A549 (cell line): ENCODE data around the gene DPH5. TPM values are rescaled to one million over a fixed set of nuclear protein-coding genes. Genes with fewer than 3 reads are reported as not detected.
A peak's percentile ranks its signal among the peaks of the same experiment; 100 is the strongest.

ENCODE experiments used
- ATAC-seq, 2 experiments: fragments of 200-7000 bp in 1 of 2; fragments of >200 bp in 1 of 2; cut with Nextera tagmentation in 1 of 2; cut with Tn5 transposase in 1 of 2; 3 replicates each; pipeline versions ENCODE4 v1.8.0 to v1.9.1; 2018 to 2020; ENCODE audit warnings: mild to moderate bottlenecking in 1 of 2, moderate library complexity in 1 of 2
- CTCF ChIA-PET: fragments of 300-600 bp; sonication (Branson Sonifier 250); formaldehyde crosslinking; extraction: SDS; loops from one replicate; lab custom pipeline; 2021; ENCODE audit warnings: antibody characterized with exemption, inconsistent platforms; lab: Yijun Ruan, JAX
- POLR2A ChIA-PET: fragments of 350-600 bp; formaldehyde crosslinking; extraction: SDS; loops from one replicate; lab custom pipeline; 2021; ENCODE audit warnings: antibody characterized with exemption, inconsistent platforms; lab: Yijun Ruan, JAX
- DNase-seq, 2 experiments: peaks; one replicate each; pipeline versions ENCODE4 v3.0.0 to v3.0.0-alpha.2; 2011 to 2016; ENCODE audit warnings: low read depth in 1 of 2, low spot score in 1 of 2
- FAIRE-seq: peaks from 2 replicates; lab custom pipeline; 2011; peaks lifted over from hg19 to GRCh38; lab: Jason Lieb, UNC
- H3K27ac ChIP-seq, 2 experiments: fragments of >200 bp; sonication (Bioruptor Twin); formaldehyde crosslinking; 3 replicates each; pipeline ENCODE4 v1.5.1; 2016 to 2017
- H3K4me1 ChIP-seq: fragments of >200 bp; sonication (Bioruptor Twin); formaldehyde crosslinking; 3 replicates; pipeline ENCODE4 v1.6.1; 2016
- H3K4me2 ChIP-seq: fragments of >200 bp; sonication (Bioruptor Twin); formaldehyde crosslinking; 3 replicates; pipeline ENCODE4 v1.6.1; 2016
- H3K4me3 ChIP-seq: fragments of >200 bp; sonication (Bioruptor Twin); formaldehyde crosslinking; 3 replicates; pipeline ENCODE4 v1.5.1; 2016
- H3K9me3 ChIP-seq: fragments of >200 bp; sonication (Bioruptor Twin); formaldehyde crosslinking; 3 replicates; pipeline ENCODE4 v1.6.1; 2016
- ATOH8 ChIP-seq: fragments of 250-450 bp; sonication (Bioruptor Pico); IDR thresholded peaks from 2 replicates; pipeline ENCODE4 v1.5.0; 2020; ENCODE audit warnings: low read depth, mild to moderate bottlenecking, moderate library complexity
- BCL3 ChIP-seq: fragments of >200 bp; sonication (Bioruptor Twin); formaldehyde crosslinking; IDR thresholded peaks from 3 replicates; pipeline ENCODE4 v1.6.1; 2016
- BHLHE40 ChIP-seq: IDR thresholded peaks from 2 replicates; pipeline ENCODE4 v1.6.1; 2012; ENCODE audit warnings: low read depth, low read length, inconsistent platforms
- CBX2 ChIP-seq: fragments of 200-600 bp; sonication (generic); IDR thresholded peaks from 2 replicates; pipeline ENCODE4 v1.6.1; 2016; ENCODE audit warnings: low read depth, mild to moderate bottlenecking, borderline replicate concordance
- CHD2 ChIP-seq: fragments of 150-350 bp; IDR thresholded peaks from 2 replicates; pipeline ENCODE4 v1.6.1; 2014; ENCODE audit warnings: low read length; ENCODE audit not compliant: partially characterized antibody
- CTCF ChIP-seq: fragments of >200 bp; sonication (Bioruptor Twin); formaldehyde crosslinking; IDR thresholded peaks from 3 replicates; pipeline ENCODE4 v1.5.1; 2016
- E2F6 ChIP-seq: IDR thresholded peaks from 2 replicates; pipeline ENCODE4 v1.6.1; 2012; ENCODE audit warnings: low read depth, borderline replicate concordance
- EHF ChIP-seq: fragments of 250-450 bp; sonication (Bioruptor Pico); IDR thresholded peaks from 2 replicates; pipeline ENCODE4 v1.5.0; 2020; ENCODE audit warnings: mild to moderate bottlenecking
- FOSB ChIP-seq: fragments of 250-450 bp; sonication (Bioruptor Pico); IDR thresholded peaks from 2 replicates; pipeline ENCODE4 v1.5.0; 2020; ENCODE audit warnings: mild to moderate bottlenecking, moderate library complexity
- FOSL2 ChIP-seq, 2 experiments: fragments of 450-650 bp in 1 of 2; fragments of >200 bp in 1 of 2; sonication (Bioruptor Twin) in 1 of 2; formaldehyde crosslinking; IDR thresholded peaks; 2 replicates each; pipeline versions ENCODE4 v1.5.0 to v1.6.1; 2016 to 2020; ENCODE audit warnings: mild to moderate bottlenecking in 1 of 2, moderate library complexity in 1 of 2
- FOXS1 ChIP-seq: fragments of 250-450 bp; sonication (Bioruptor Pico); IDR thresholded peaks from 2 replicates; pipeline ENCODE4 v1.5.0; 2020; ENCODE audit warnings: mild to moderate bottlenecking, moderate library complexity
- HDAC2 ChIP-seq: fragments of 200-600 bp; sonication (generic); IDR thresholded peaks from 2 replicates; pipeline ENCODE4 v1.6.1; 2016
- HES2 ChIP-seq: fragments of >200 bp; sonication (Bioruptor Twin); formaldehyde crosslinking; IDR thresholded peaks from 2 replicates; pipeline ENCODE4 v1.6.1; 2016
- HOXB13 ChIP-seq: fragments of 250-450 bp; sonication (Bioruptor Pico); IDR thresholded peaks from 2 replicates; pipeline ENCODE4 v1.5.0; 2020; ENCODE audit warnings: low read depth, mild to moderate bottlenecking, moderate library complexity
- REST ChIP-seq: fragments of 200-600 bp; sonication (generic); IDR thresholded peaks from 2 replicates; pipeline ENCODE4 v1.6.1; 2016; ENCODE audit warnings: antibody characterized with exemption, mild to moderate bottlenecking, moderate library complexity
- SMC3 ChIP-seq: fragments of >200 bp; sonication (Bioruptor Twin); formaldehyde crosslinking; IDR thresholded peaks from 3 replicates; pipeline ENCODE4 v1.6.1; 2018; ENCODE audit warnings: inconsistent platforms
- ZNF302 ChIP-seq: fragments of 250-450 bp; sonication (Bioruptor Pico); IDR thresholded peaks from 2 replicates; pipeline ENCODE4 v1.9.0; 2021; ENCODE audit warnings: inconsistent platforms, mild to moderate bottlenecking, moderate library complexity
- WGBS: methylation state at CpG from one replicate; pipeline ENCODE4 v1.1.6; 2017; ENCODE audit errors: missing lambda C conversion rate; 5-methylcytosine and 5-hydroxymethylcytosine counted together
- polyA plus RNA-seq, 4 experiments: library from polyadenylated mRNA; depleted of rRNA in 3 of 4; stranded (reverse); fragments of >200 nt; fragmentation: RNase III in 1 of 4; extraction: RNeasy Plus Mini Kit Qiagen cat#74134 plus additional on column Dnase treatment in 1 of 4; gene quantifications; 2 replicates in 3 of 4; 3 replicates in 1 of 4; pipeline ENCODE4 v1.2.3, GENCODE V29; 2011 to 2017
- TF ChIP-seq, protein P1 (sequence below): IDR thresholded peaks from 2 replicates; pipeline ENCODE4 v1.6.1; 2012
- TF ChIP-seq, protein P2 (sequence below): fragments of 150-350 bp; IDR thresholded peaks from 2 replicates; pipeline ENCODE4 v1.6.1; 2014; ENCODE audit warnings: low read depth, mild to moderate bottlenecking, low read length

The DPH5 gene
- polyA plus RNA-seq, 2 of the 4 experiments (the other 2 are of a cell fraction), result 40.4 to 89.7 TPM

DNA sequence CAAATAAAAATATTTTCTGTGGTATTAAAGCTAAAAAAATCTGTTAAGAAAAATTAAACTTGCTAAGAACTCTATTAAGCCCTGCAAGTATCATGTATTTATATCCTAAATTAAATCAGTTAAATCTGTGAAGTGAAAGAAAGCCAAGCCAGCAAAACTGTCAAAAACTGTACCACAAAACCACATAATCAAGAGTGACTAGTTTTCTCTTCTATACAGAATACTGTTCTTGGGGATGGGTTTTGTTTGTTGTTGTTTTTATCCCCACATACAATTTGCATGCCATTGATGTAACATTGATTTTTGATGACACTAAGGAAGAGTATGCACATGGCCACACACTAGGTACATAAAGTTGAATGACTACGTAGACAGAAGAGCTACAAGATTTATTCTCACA, 20.4 kb downstream of the DPH5 start:
- no peak for DNase-seq
- FAIRE-seq, result no peak
- CTCF ChIA-PET, result no interaction called here
- POLR2A ChIA-PET, result no interaction called here
- no peak for ATAC-seq
- H3K9me3 ChIP-seq, result no peaks in the 10 kb centered on the region
- no peak for TF ChIP-seq FOSL2 (IDR thresholded peaks at IDR 0.05)
- TF ChIP-seq FOSL2 (CRISPR knock-in tag; IDR thresholded peaks at IDR 0.05), result no peak
- TF ChIP-seq, protein P1, sequence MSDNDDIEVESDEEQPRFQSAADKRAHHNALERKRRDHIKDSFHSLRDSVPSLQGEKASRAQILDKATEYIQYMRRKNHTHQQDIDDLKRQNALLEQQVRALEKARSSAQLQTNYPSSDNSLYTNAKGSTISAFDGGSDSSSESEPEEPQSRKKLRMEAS, result no peak
- no peak for TF ChIP-seq REST
- TF ChIP-seq CHD2, result no peak
- no peak for TF ChIP-seq SMC3
- TF ChIP-seq, protein P2, sequence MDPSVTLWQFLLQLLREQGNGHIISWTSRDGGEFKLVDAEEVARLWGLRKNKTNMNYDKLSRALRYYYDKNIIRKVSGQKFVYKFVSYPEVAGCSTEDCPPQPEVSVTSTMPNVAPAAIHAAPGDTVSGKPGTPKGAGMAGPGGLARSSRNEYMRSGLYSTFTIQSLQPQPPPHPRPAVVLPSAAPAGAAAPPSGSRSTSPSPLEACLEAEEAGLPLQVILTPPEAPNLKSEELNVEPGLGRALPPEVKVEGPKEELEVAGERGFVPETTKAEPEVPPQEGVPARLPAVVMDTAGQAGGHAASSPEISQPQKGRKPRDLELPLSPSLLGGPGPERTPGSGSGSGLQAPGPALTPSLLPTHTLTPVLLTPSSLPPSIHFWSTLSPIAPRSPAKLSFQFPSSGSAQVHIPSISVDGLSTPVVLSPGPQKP, result no peak
- no peak for TF ChIP-seq E2F6
- no peak for TF ChIP-seq FOXS1 (CRISPR knock-in tag)
- no peak for TF ChIP-seq CBX2
- TF ChIP-seq EHF (CRISPR knock-in tag), result no peak
- TF ChIP-seq ATOH8 (CRISPR knock-in tag), result no peak
- no peak for TF ChIP-seq HDAC2
- no peak for TF ChIP-seq BCL3
- no peak for TF ChIP-seq HES2
- no peak for TF ChIP-seq BHLHE40
- no peak for TF ChIP-seq HOXB13 (CRISPR knock-in tag)
- TF ChIP-seq FOSB (CRISPR knock-in tag), result no peak
- no peak for TF ChIP-seq ZNF302
- TF ChIP-seq CTCF, result no peak
- peak overlapping the region in 1 of 2 experiments; percentile 61; a peak in 1 of 6 replicates for H3K27ac ChIP-seq
- WGBS, result 100% methylated on average over 1 of the region's 1 CpG
- H3K4me1 ChIP-seq, result peaks cover 46% of the 10 kb centered on the region
- no peak overlapping the region for H3K4me3 ChIP-seq
- H3K4me2 ChIP-seq, result peak overlapping the region; percentile 64
